ENCODE data around the gene SPOCK1. TPM values are rescaled to one million over a fixed set of nuclear protein-coding genes. Genes with fewer than 3 reads are reported as not detected.

Gene SPOCK1
- total RNA-seq, 1 donor from 2014 or later = 900 TPM

- DNase-seq (ENCODE audit: extremely low spot score, unreplicated experiment) = no peak
- TF ChIP-seq CTCF (IDR thresholded peaks at IDR 0.05) = no peak
- Mint-ChIP-seq H3K36me3 (ENCODE audit: unreplicated experiment) (no peaks in the 10 kb centered on the region), H3K9me3 (ENCODE audit: unreplicated experiment) (no peaks in the 10 kb centered on the region), H3K4me3 (ENCODE audit: unreplicated experiment) (no peak overlapping the region), H3K4me1 (ENCODE audit: unreplicated experiment) (peaks cover 23% of the 10 kb centered on the region), H3K27me3 (ENCODE audit: unreplicated experiment) (no peaks in the 10 kb centered on the region), H3K27ac (ENCODE audit: unreplicated experiment) (no peak overlapping the region)
Measured at GRCh38 chr5:137218896-137219295, 280.2 kb downstream of the SPOCK1 start.

GRCh38 chr5:137218471-137218870 is 280.7 kb downstream of the SPOCK1 start:
- no peaks in the 10 kb centered on the region for H3K36me3 Mint-ChIP-seq (ENCODE audit: unreplicated experiment)
- no peak overlapping the region for H3K27ac Mint-ChIP-seq (ENCODE audit: unreplicated experiment)
- H3K27me3 Mint-ChIP-seq (ENCODE audit: unreplicated experiment) = no peaks in the 10 kb centered on the region
- no peak for DNase-seq (ENCODE audit: extremely low spot score, unreplicated experiment)
- no peak for TF ChIP-seq CTCF (IDR thresholded peaks at IDR 0.05)
- H3K9me3 Mint-ChIP-seq (ENCODE audit: unreplicated experiment) = no peaks in the 10 kb centered on the region
- no peak overlapping the region for H3K4me3 Mint-ChIP-seq (ENCODE audit: unreplicated experiment)
- H3K4me1 Mint-ChIP-seq (ENCODE audit: unreplicated experiment) = peaks cover 24% of the 10 kb centered on the region

- DNase-seq (ENCODE audit: extremely low spot score, unreplicated experiment) = no peak
- H3K27ac Mint-ChIP-seq (ENCODE audit: unreplicated experiment) = no peak overlapping the region
- H3K4me1 Mint-ChIP-seq (ENCODE audit: unreplicated experiment) = peaks cover 24% of the 10 kb centered on the region
Measured at GRCh38 chr5:137217599-137218200, 281.4 kb downstream of the SPOCK1 start.

GRCh38 chr5:137216976-137217598 is 282.0 kb downstream of the SPOCK1 start:
- no peaks in the 10 kb centered on the region for H3K27me3 Mint-ChIP-seq (ENCODE audit: unreplicated experiment)
- no peak for TF ChIP-seq CTCF (IDR thresholded peaks at IDR 0.05)
- no peaks in the 10 kb centered on the region for H3K9me3 Mint-ChIP-seq (ENCODE audit: unreplicated experiment)
- no peak overlapping the region for H3K4me3 Mint-ChIP-seq (ENCODE audit: unreplicated experiment)
- DNase-seq (ENCODE audit: extremely low spot score, unreplicated experiment) = no peak
- H3K36me3 Mint-ChIP-seq (ENCODE audit: unreplicated experiment) = no peaks in the 10 kb centered on the region
- peaks cover 24% of the 10 kb centered on the region for H3K4me1 Mint-ChIP-seq (ENCODE audit: unreplicated experiment)
- no peak overlapping the region for H3K27ac Mint-ChIP-seq (ENCODE audit: unreplicated experiment)

More at GRCh38 chr5:137217599-137218200, 281.4 kb downstream of the SPOCK1 start:
- no peaks in the 10 kb centered on the region for H3K27me3 Mint-ChIP-seq (ENCODE audit: unreplicated experiment)
- H3K36me3 Mint-ChIP-seq (ENCODE audit: unreplicated experiment) = no peaks in the 10 kb centered on the region
- no peaks in the 10 kb centered on the region for H3K9me3 Mint-ChIP-seq (ENCODE audit: unreplicated experiment)
- TF ChIP-seq CTCF (IDR thresholded peaks at IDR 0.05) = no peak
- H3K4me3 Mint-ChIP-seq (ENCODE audit: unreplicated experiment) = no peak overlapping the region

GRCh38 chr5:137215780-137216179 is 283.3 kb downstream of the SPOCK1 start:
- peaks cover 24% of the 10 kb centered on the region for H3K4me1 Mint-ChIP-seq (ENCODE audit: unreplicated experiment)

More at GRCh38 chr5:137215780-137216179, 283.3 kb downstream of the SPOCK1 start:
- no peak for TF ChIP-seq CTCF (IDR thresholded peaks at IDR 0.05)
- no peaks in the 10 kb centered on the region for H3K36me3 Mint-ChIP-seq (ENCODE audit: unreplicated experiment)
- DNase-seq (ENCODE audit: extremely low spot score, unreplicated experiment) = no peak
- H3K27me3 Mint-ChIP-seq (ENCODE audit: unreplicated experiment) = no peaks in the 10 kb centered on the region
- no peaks in the 10 kb centered on the region for H3K9me3 Mint-ChIP-seq (ENCODE audit: unreplicated experiment)
- H3K27ac Mint-ChIP-seq (ENCODE audit: unreplicated experiment) = no peak overlapping the region
- H3K4me3 Mint-ChIP-seq (ENCODE audit: unreplicated experiment) = no peak overlapping the region

Measured in osteocyte (in vitro differentiated cells).